Measurements from ENCODE around the gene HOXD13.

The HOXD13 gene

GRCh38 chr2:176092270-176093144 is at the start of gene HOXD13:
HOXD13 (plus strand) TSS chr2:176092721; CDS start chr2:176092891, 170 bp downstream.
- no peak for DNase-seq (ENCODE audit: low read depth)

DNA sequence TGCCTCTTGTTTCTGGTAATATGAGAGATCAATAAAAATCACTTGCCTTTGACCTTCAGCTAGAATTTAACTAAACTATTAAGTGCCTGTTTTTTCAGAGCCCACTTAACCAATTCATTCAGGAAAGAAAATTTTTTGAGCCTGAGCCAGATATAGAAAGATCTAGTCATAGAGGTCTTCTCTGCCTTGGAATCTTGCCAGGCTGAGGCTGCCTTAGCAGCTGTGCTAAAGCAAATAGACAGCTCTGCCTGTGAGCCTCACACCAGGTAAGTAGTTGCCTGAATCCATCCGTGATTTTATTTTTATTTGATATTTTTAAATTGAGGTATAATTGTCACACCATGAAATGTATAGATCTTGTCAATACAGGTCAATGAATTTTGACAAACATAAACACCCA is 36.1 kb upstream of the HOXD13 start:
- no peak for DNase-seq (ENCODE audit: low read depth)

GRCh38 chr2:176063958-176064357 is 28.6 kb upstream of the HOXD13 start:
- no peak for DNase-seq (ENCODE audit: low read depth)

DNA sequence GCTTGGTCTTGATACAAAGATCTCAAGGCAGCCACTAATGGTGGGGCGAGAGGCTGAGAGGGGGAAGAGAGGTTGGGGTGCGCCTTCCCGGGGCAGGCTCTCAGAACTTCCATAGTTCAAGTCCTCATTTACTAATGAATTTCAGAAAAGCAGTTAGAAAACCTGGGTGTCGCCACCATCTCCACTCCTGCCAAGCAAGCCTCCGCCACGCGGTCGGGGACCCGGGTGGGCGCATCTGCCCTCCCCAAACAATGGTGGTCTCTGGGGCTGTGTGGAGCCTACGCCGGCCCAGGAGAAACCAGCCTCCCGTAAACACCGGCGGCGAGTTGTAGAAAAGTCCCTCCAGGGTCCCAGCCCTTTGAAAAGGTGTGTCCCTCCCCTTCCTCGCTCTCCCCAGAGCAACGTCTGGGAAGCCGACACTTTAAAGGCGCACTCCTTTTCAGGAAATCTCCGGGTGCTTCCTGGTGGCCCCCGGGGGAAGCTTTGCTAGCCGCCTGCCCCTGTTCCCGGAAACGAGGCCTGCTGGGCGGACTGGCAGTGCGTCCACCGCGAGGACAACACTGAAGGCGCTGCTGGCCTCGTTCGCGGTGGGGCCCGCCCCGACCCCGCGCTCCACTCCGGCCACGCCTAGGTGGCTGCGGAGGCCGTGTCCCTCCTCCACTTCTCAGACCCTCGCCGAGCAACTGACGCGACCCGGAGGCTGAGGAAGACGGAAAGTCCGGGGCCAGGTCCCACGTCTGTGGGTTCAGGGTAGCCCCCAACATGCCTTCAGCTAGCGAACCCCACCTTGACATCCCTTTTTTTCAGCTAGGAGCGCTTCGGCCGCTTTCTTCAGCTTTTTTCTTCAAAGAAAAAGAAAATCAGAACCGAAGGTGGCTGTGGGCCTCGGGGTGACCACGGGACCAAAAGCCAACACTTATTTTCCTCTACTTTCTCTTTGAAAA is 25.6 kb upstream of the HOXD13 start:
- DNase-seq (ENCODE audit: low read depth), result no peak

GRCh38 chr2:176067589-176068418 is 24.7 kb upstream of the HOXD13 start:
- no peak for DNase-seq (ENCODE audit: low read depth)

GRCh38 chr2:176068419-176068832 is 24.1 kb upstream of the HOXD13 start:
- no peak for DNase-seq (ENCODE audit: low read depth)

DNA sequence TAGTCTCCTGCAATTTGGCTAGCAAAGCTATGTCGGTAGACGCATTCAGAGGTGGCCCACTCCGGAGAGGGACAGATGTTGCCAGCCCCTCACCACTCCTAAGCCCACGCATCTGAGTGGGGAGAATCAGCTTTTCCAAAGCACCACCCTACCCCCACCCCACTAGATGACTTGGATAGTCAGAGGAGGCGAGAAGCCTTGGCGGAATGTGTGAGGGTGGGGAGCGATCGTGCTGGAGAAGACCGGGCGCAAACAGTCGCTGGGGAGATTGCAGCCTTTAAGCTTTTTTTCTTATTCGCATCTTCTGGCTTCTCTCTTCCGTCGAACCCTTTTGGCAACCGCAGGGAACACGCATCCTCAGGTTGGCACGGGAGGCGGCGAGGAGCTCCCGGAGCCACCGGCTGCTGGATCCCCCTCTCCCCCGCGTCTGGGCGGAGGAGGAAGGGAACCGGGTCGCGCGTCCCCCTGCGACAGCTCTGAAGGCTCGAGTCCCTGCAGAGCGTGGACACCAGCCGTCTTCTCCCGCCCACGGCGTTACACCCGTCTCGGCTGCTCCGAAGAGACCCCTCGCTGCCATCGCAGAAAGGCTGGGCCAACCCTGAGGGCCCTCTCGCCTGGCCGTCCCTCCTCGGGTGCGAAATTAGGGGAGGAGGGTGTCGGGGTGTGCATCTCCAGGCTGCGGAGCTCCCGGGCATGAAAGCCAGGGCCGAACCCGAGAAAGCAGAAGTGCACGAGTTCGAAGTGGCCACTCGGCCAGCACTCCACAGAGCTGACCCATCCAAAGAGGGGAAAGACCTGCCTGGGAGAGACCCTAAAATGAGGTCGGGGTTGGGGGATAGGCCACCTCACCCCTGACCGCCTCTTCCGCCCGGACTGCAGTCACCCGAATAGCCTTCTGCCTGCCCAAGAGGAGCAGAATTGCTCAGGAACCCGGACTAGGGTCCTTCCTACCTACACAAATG is 20.9 kb upstream of the HOXD13 start:
- DNase-seq (ENCODE audit: low read depth), result no peak

GRCh38 chr2:176072292-176072669 is 20.2 kb upstream of the HOXD13 start:
- DNase-seq (ENCODE audit: low read depth), result no peak

DNA sequence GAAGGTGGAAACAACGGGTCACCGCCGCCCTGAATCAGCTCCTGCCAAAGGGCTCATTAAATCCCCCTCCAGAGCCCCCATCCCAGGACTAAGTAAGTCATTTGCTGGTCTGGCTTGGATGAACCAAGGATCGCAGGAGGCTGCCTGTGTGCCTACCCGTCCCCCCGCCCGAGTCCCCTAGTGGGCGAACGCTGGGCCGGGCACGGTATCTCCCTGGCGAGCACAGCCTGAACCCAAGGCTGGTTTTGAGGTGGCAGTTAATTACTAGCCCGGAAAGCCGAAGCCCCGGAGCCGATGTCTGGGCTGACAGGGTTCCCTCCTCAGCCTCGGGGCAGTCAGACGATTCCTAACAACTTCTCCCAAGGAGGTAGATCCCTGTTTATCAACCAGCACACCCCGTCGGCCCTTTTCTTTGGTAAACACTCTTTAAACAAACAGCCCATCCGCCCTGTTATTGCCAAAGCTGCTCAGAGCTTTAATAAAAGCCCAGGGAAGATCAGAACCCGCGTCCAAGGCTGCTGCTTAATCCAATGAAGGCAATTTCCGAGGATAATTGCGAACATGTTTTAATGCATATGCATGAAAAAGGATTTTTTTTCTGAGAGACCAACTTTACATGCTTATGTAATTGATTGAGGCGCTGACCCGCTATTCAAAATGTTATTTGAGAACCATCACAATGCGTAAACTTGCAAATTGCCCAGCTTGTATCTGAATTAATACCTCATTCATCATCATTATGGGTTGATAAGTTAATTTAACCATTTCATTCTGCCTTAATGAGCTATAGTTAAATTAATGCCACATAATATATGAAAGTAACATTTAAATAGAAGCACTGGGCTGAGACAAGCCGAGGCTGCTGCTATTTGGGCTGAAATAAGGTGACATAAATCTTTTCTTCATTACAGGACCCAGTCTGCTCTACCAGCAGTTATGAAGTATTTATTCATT is 19.3 kb upstream of the HOXD13 start:
- no peak for DNase-seq (ENCODE audit: low read depth)

GRCh38 chr2:176074919-176075425 is 17.5 kb upstream of the HOXD13 start:
- no peak for DNase-seq (ENCODE audit: low read depth)

DNA sequence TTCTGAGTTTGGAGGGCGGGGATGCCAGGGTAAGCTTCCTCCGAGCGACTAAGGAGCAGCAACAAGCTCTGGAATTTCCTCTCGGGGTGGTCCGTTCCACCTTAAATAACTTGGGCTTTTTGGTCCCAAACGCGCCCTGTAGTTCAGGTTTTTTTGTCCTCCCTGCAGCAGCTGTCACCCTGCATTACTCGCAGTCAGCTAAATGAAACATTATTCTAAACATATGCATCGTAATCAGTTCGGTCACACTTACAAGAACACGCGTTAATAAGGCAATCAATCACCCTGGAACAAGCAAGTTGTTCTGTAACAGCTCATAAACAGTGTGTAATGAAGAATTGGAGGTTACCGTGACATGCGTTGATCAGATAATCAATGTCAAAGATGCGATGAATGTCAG is 17.0 kb upstream of the HOXD13 start:
- no peak for DNase-seq (ENCODE audit: low read depth)

- DNase-seq (ENCODE audit: low read depth), result no peak
Observed at GRCh38 chr2:176076063-176076462, 16.5 kb upstream of the HOXD13 start.

DNA sequence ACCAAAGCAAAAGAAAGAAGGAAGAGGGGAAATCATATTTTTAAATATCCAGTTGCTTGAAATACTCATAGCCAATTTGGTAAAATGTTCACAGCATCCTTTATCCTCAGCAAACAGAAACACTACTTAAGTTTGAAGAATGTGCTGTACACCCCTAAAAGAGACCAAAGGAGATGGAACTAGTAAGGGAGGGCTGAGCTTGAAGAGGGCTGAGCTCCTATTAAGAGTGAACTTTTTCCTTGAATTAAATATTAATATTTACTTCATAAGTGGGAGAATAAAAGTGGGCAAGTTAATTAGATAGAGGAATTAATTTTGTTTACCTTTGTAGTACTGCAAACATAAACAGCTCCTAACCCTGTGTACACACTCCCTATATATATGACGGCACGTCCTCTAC is 15.7 kb upstream of the HOXD13 start:
- no peak for DNase-seq (ENCODE audit: low read depth)

DNA sequence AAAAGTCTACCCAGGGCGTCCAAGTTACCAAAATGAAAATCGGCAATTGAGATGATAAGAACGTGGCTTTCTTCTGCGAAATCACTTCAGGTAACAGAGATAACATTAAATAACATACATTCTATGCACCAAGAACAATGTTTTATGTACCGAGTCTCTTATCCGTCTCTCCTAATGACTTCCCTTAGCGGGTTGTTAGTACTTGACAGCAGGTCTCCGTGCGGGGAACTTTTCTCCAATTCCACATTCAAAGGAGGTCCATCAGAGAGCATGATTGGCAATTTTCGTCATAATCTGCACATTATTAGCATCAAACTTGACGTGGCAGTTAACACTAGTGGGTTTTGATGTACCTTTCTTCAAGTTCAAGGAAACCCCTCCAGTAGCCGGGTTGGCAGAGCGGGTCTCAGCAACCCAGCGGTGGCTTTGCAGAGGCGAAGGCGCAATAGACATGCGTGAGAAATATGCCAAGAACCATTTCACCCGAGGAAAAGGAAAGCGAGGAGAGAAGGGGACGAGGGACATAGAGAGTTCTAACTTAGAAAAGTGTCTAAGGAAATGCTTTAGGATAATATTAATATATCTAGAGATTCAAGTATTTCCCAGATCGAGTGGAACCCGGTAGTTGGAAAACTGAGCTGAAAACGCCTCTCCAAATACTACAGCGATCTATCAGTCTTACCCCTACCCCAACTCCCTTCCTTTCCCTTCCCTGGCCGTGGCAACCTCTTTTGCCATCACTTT is 13.8 kb upstream of the HOXD13 start:
- DNase-seq (ENCODE audit: low read depth), result no peak

DNA sequence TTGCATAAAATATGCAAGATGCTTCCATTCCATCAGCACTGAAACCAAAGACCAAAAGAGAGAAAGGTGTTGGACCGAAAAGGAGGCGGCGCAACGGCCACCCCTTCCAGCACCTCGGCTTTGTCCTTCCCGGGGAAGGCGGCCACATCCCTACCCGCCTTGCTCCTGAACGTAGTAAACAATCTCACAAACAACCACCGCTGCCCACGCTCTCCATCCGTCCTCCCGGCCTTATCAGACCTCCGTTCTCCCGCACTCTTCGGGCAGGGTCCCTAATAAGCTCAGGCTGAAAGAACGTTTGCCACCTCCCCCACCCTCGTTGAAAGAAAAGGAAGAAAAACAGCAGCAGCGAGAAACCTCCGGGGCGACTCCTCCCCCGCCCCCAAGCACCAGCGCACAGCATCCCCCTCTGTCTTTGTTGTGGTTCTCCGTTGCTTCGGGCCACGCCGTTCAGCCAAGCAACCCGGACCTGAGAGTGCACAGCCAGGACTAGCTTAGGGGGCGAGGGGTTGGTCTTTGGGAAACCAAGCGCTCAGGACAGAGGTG is 13.2 kb upstream of the HOXD13 start:
- no peak for DNase-seq (ENCODE audit: low read depth)

- DNase-seq (ENCODE audit: low read depth), result no peak
Observed at GRCh38 chr2:176079831-176080539, 12.5 kb upstream of the HOXD13 start.

- DNase-seq (ENCODE audit: low read depth), result no peak
Observed at GRCh38 chr2:176080540-176081375, 11.8 kb upstream of the HOXD13 start.
